ENCODE data around the gene ATG4C. TPM values are rescaled to one million over a fixed set of nuclear protein-coding genes. Genes with fewer than 3 reads are reported as not detected.

ATG4C gene
- total and polyA plus RNA-seq, 11 donors = 4.0 to 14.2 (median 8.9) TPM

- Histone ChIP-seq H3K4me3 (no peak overlapping the region), H3K27ac (no peak overlapping the region), H3K4me1 (no peaks in the 10 kb centered on the region), H3K36me3 (no peaks in the 10 kb centered on the region), H3K27me3 (peaks cover 0 to 25% (median 0%) of the 10 kb centered on the region in 9 donors), H3K9me3 (peaks cover 0 to 12% (median 0%) of the 10 kb centered on the region in 12 donors)
- TF ChIP-seq, protein P1, sequence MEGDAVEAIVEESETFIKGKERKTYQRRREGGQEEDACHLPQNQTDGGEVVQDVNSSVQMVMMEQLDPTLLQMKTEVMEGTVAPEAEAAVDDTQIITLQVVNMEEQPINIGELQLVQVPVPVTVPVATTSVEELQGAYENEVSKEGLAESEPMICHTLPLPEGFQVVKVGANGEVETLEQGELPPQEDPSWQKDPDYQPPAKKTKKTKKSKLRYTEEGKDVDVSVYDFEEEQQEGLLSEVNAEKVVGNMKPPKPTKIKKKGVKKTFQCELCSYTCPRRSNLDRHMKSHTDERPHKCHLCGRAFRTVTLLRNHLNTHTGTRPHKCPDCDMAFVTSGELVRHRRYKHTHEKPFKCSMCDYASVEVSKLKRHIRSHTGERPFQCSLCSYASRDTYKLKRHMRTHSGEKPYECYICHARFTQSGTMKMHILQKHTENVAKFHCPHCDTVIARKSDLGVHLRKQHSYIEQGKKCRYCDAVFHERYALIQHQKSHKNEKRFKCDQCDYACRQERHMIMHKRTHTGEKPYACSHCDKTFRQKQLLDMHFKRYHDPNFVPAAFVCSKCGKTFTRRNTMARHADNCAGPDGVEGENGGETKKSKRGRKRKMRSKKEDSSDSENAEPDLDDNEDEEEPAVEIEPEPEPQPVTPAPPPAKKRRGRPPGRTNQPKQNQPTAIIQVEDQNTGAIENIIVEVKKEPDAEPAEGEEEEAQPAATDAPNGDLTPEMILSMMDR (IDR thresholded peaks at IDR 0.05) = no peak
- no peak for TF ChIP-seq POLR2A (IDR thresholded peaks at IDR 0.05)
- DNase-seq (no peak), ATAC-seq (no peak)
- 66 to 70% (median 67%) methylated on average over 10 of the region's 10 CpGs for WGBS, 4 donors
- intact Hi-C loops (cut with DNase I) = no loop called here
Observed at GRCh38 chr1:62882201-62883104, 98.5 kb downstream of the ATG4C start.

DNA sequence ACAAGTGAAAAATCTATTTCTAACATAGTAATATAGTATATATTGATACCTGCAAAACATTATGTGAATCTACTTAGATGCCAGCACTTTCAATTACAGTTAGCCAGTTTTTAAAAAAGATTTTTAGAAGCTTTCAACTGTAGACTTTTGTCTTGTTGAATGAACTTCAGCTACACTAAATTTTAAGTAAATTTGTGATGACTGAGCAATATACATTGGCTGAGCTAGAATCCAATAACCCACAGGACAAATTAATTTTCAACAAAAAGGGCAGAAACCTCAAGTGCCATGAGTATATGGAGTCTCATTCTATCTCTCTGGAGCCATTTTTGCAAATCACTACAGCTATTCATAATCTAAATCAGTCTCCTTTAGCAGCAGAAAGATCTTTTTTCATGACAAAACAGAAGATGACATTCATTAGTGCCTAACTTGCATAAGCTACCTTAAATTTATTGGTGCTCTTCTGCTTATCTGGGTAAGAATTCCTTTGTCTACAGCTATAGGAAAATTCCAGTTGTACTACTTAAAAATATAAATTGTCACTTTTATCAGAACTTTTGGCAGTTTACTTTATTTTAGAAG is 100.3 kb downstream of the ATG4C start:
- Histone ChIP-seq H3K4me1 (no peaks in the 10 kb centered on the region), H3K36me3 (no peaks in the 10 kb centered on the region), H3K4me3 (no peak overlapping the region), H3K27me3 (peaks cover 0 to 25% (median 4%) of the 10 kb centered on the region in 9 donors), H3K27ac (no peak overlapping the region), H3K9me3 (peaks cover 0 to 12% (median 0%) of the 10 kb centered on the region in 12 donors)
- TF ChIP-seq POLR2A (IDR thresholded peaks at IDR 0.05) = no peak
- TF ChIP-seq, protein P1 (IDR thresholded peaks at IDR 0.05) = no peak
- ATAC-seq (no peak), DNase-seq (no peak)
- intact Hi-C loops (cut with DNase I) = no loop called here

DNA sequence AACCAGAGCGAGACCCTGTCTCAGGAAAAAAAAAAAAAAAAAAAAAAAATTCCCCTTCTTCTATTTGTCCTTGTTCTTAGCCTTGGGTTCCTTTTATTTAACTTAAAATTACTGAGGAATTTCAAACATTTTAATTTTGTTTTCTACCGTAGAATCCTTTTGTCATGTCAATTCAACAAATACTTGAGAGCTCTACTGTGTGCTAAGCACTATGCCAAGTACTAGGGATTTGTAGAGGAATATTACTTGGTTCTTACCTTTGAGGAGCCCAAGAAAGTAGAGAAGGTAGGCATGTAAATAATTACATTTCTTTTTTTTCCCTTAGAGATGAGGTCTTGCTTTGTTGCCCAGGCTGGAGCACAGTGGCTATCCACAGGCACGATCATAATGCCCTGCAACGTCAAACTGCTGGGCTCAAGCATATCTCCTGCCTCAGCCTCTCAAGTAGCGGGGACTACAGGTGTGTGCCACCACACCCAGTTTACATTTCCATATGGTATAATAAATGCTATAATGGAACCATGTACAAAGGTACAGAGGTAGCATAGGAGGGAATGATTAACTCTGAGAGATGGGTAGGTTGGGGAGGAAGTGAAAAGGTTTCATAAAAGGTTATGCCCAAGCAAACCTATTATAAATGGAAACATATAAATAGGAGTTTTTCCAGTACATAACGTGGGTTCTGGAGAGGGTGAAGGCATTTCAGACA is 104.0 kb downstream of the ATG4C start:
- Histone ChIP-seq H3K4me3 (no peak overlapping the region), H3K4me1 (no peaks in the 10 kb centered on the region), H3K36me3 (no peaks in the 10 kb centered on the region), H3K27ac (no peak overlapping the region), H3K9me3 (no peaks in the 10 kb centered on the region), H3K27me3 (peaks cover 0 to 21% (median 4%) of the 10 kb centered on the region in 9 donors)
- 77 to 86% (median 84%) methylated on average over 6 of the region's 6 CpGs for WGBS, 4 donors
- DNase-seq = no peak
- intact Hi-C loops (cut with DNase I) = no loop called here
- TF ChIP-seq, protein P1 (IDR thresholded peaks at IDR 0.05) = no peak
- TF ChIP-seq POLR2A (IDR thresholded peaks at IDR 0.05) = no peak
- ATAC-seq = no peak
